LHCN-M2 (cell line): Measurements from ENCODE around the gene SCYGR8. TPM values are rescaled to one million over a fixed set of nuclear protein-coding genes. Genes with fewer than 3 reads are reported as not detected.

Source experiments
- total RNA-seq: library from RNA; depleted of rRNA; stranded (reverse); fragments of >200 nt; gene quantifications from 2 replicates; pipeline ENCODE4 v1.2.3, GENCODE V29; 2014; rRNA removed

The SCYGR8 gene
- total RNA-seq, 1 experiment from 2014 or later, result not detected

Other genes with a start within 250 kb of the SCYGR8 start
- gene SCYGR2, start 147.0 kb upstream of the SCYGR8 start, total RNA-seq, result not detected in 2 replicates
- not detected in 2 replicates for gene SCYGR3, start 131.1 kb upstream of the SCYGR8 start, total RNA-seq
- gene SCYGR4, start 128.4 kb upstream of the SCYGR8 start, total RNA-seq, result not detected in 2 replicates
- gene SCYGR5, start 79.1 kb upstream of the SCYGR8 start, total RNA-seq, result not detected in 2 replicates
- 0.17 and 0.26 TPM in 2 replicates for gene SLC19A3, start 27.9 kb upstream of the SCYGR8 start, total RNA-seq
- gene SCYGR6, start 21.1 kb upstream of the SCYGR8 start, total RNA-seq, result not detected in 2 replicates
- gene SCYGR7, start 17.6 kb upstream of the SCYGR8 start, total RNA-seq, result not detected in 2 replicates
- 1.3 and 2.3 TPM in 2 replicates for gene CCL20, start 67.9 kb downstream of the SCYGR8 start, total RNA-seq
- gene DAW1, start 125.7 kb downstream of the SCYGR8 start, total RNA-seq, result 0.23 and 0.32 TPM in 2 replicates